Esophagus muscularis mucosa (tissue), 4 donors: Measurements from ENCODE around the gene FANCC. TPM values are rescaled to one million over a fixed set of nuclear protein-coding genes. Genes with fewer than 3 reads are reported as not detected.

ENCODE experiments used
- DNase-seq: peaks from one replicate; pipeline ENCODE4 v3.0.0-alpha.2; 2017; ENCODE audit errors: extremely low spot score
- H3K27ac ChIP-seq, 4 donors: fragments of 200-600 bp; sonication (generic); replicated peaks in 1 of 4; 1 replicate in 3 of 4; 2 replicates in 1 of 4; pipeline ENCODE4 v1.5.1; 2016 to 2019; ENCODE audit warnings: mild to moderate bottlenecking in 1 of 4
- H3K27me3 ChIP-seq, 4 donors: fragments of 200-600 bp; sonication (generic); one replicate each; pipeline versions ENCODE4 v1.5.1 to v1.6.0; 2016 to 2019
- H3K36me3 ChIP-seq, 4 donors: fragments of 200-600 bp; sonication (generic); one replicate each; pipeline ENCODE4 v1.5.1; 2016 to 2019
- H3K4me1 ChIP-seq, 4 donors: fragments of 200-600 bp; sonication (generic); one replicate each; pipeline ENCODE4 v1.5.1; 2016 to 2019
- H3K4me3 ChIP-seq, 4 donors: fragments of 200-600 bp; sonication (generic); 1 replicate in 2 of 4; 2 replicates in 2 of 4; pipeline ENCODE4 v1.5.1; 2016 to 2019; ENCODE audit warnings: mild to moderate bottlenecking in 4 of 4, moderate library complexity in 1 of 4
- H3K9me3 ChIP-seq, 4 donors: fragments of 200-600 bp; sonication (generic); 1 replicate in 3 of 4; 2 replicates in 1 of 4; pipeline ENCODE4 v1.5.1; 2016 to 2019
- EP300 ChIP-seq: sonication (generic); formaldehyde crosslinking; IDR thresholded peaks from one replicate; pipeline ENCODE4 v1.6.1; 2017; ENCODE audit warnings: antibody characterized with exemption
- POLR2A ChIP-seq: fragments of 450-650 bp; IDR thresholded peaks from one replicate; pipeline ENCODE4 v1.6.1; 2017; ENCODE audit warnings: antibody characterized with exemption, moderate library complexity, mild to moderate bottlenecking, low read depth
- POLR2AphosphoS5 ChIP-seq, 2 donors: sonication (generic); formaldehyde crosslinking; IDR thresholded peaks; one replicate each; pipeline ENCODE4 v1.6.1; 2017; ENCODE audit warnings: antibody characterized with exemption in 2 of 2
- WGBS: methylation state at CpG from one replicate; pipeline ENCODE4 v1.1.5; 2018; 5-methylcytosine and 5-hydroxymethylcytosine counted together
- intact Hi-C: fragments of 100-400 bp; cut with DNase I; formaldehyde crosslinking; loops from one replicate; pipeline ENCODE4 v1.15.1; 2023
- total RNA-seq, 4 donors: library from RNA; depleted of rRNA; stranded (reverse); fragments of >200 nt; gene quantifications; one replicate each; pipeline versions ENCODE4 v1.1.0 to v1.2.1, GENCODE V29; 2016
- TF ChIP-seq, protein P1 (sequence below), 3 experiments: fragments of 200-600 bp in 2 of 3; fragments of 450-650 bp in 1 of 3; sonication (generic) in 2 of 3; IDR thresholded peaks; one replicate each; pipeline ENCODE4 v1.5.1; 2017 to 2019; ENCODE audit warnings: antibody characterized with exemption in 3 of 3, mild to moderate bottlenecking in 2 of 3, moderate library complexity in 1 of 3

Gene FANCC
- total RNA-seq, 4 donors from 2014 or later: 5.3 to 9.5 (median 6.8) TPM

DNA sequence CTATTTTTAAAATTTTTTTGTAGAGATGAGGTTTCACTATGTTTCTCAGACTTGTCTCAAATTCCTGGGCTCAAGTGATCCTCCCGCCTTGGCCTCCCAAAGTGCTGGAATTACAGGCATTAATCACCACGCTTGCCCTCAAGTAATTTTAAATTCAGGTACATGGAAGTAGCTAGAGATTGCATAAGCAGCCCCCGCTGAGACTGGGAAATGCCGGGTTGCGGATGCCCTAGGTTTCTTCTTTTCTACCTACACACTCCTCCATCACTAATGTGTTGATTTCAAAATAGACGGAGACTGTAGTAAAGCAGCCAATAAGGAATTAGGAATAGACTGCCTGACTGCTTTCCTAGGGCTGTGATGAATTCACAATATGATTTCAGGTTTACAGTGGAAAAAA is 202.4 kb downstream of the FANCC start:
- H3K9me3 ChIP-seq: no peaks in the 10 kb centered on the region
- H3K4me1 ChIP-seq: peaks cover 8 to 25% (median 17%) of the 10 kb centered on the region in 4 donors
- H3K27me3 ChIP-seq: no peaks in the 10 kb centered on the region
- WGBS: 95% methylated on average over 6 of the region's 6 CpGs
- intact Hi-C loops: no loop called here
- H3K4me3 ChIP-seq: no peak overlapping the region
- peaks cover 11 to 29% (median 25%) of the 10 kb centered on the region in 4 donors for H3K36me3 ChIP-seq
- no peak for TF ChIP-seq POLR2A
- peak overlapping the region in 3 of 4 donors; percentile 2 to 65 (median 42) for H3K27ac ChIP-seq
- DNase-seq: no peak

DNA sequence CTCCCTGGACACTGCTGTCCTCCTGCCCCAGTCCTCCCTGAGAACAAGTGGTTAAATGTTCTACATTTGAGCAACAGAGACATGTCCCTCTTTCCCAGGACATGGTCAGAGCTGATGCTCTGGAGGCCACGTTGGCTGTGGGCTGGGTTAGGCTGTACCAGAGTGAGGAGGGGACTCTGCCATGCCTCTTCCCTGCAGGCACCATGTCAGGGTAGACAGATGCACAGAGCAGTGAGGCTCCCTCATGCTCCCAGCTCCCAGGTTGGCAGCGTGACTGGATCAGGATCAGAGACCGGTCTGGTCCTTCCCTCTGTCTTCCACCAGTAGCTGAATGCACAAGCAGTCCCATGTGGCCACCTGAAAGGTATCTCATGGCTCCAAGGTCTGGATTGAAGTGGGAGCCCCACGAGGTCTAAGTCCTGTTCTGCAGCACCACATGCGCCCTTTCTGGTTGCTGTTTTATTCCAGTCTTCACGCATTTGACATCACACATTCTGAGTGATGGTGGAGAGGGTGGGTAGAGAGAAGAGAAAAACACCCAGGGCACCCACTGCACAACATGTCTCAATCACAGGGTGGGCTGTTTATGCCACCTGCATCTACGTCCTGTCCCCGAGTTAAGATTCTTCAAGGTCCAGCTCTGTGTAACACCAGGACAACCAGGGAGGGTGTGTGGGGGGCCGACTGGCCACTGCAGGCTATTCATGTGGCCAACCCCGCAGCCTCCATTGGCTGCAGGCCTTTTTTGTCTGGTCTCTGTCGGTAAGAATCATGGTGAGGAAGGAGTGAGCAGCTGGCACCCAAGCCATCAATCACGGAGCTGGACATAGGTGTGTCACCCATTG is 204.9 kb downstream of the FANCC start:
- no peaks in the 10 kb centered on the region for H3K27me3 ChIP-seq
- H3K4me1 ChIP-seq: peaks cover 16 to 38% (median 25%) of the 10 kb centered on the region in 4 donors
- WGBS: 96% methylated on average over 9 of the region's 12 CpGs
- intact Hi-C loops: no loop called here
- TF ChIP-seq POLR2AphosphoS5 (IDR thresholded peaks at IDR 0.05): peak in 1 of 2 donors; percentile 9
- no peak for TF ChIP-seq EP300
- H3K9me3 ChIP-seq: no peaks in the 10 kb centered on the region
- no peak for DNase-seq
- H3K27ac ChIP-seq: no peak overlapping the region
- no peak overlapping the region for H3K4me3 ChIP-seq
- H3K36me3 ChIP-seq: peaks cover 11 to 47% (median 38%) of the 10 kb centered on the region in 4 donors

DNA sequence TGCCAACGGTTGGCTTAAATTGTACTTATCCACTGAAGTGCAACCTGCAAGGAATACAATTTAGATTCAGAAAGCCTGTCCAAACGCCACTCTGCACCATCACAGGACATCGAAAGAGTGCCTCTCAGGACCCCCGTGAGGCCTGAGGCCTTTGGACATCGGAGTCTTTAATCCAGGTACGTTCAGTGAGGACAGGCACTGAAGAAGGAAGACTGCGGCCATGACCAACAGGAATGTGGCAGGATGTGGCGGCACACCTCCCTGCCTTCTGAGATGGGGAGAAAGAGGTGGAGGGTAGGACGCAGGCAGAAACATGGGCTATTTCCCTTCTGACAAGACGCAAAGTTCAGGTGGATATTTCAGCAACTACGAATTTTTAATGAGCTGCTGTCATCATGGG is 205.8 kb downstream of the FANCC start:
- H3K4me1 ChIP-seq: peaks cover 20 to 41% (median 31%) of the 10 kb centered on the region in 4 donors
- intact Hi-C loops: no loop called here

DNA sequence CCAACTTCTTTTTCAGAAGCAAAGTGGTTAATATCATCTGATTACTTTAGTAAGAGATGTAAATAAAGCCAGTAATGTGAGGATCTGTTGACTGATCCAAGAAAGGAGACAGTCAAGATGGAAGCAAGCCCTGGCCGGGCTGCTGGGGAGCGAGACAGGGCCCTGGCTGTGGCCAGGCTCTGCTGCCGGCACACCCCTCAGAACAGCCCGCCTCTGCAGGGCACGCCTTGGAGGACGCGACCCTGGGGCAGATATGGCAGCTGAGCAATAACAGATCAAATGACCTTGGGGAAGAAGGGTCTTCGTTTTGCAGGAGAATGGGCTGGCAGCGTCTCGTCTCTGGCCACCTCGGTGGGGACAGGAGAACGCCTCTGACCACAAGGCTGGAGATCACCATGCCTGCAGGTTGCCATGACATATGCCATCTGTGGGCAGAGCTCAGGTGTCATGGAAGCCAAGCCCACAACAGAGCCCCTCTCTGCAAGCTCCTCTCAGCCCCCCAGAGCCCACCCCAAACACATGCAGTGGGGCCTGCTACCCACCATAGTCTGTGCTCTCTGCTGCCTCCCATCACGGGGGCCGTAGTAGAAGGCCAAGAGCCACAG is 206.5 kb downstream of the FANCC start:
- Histone ChIP-seq H3K36me3 (peaks cover 11 to 55% (median 46%) of the 10 kb centered on the region in 4 donors), H3K27me3 (no peaks in the 10 kb centered on the region), H3K4me1 (peaks cover 19 to 41% (median 31%) of the 10 kb centered on the region in 4 donors), H3K4me3 (no peak overlapping the region), H3K9me3 (no peaks in the 10 kb centered on the region), H3K27ac (no peak overlapping the region)
- TF ChIP-seq POLR2A (no peak), POLR2AphosphoS5 (IDR thresholded peaks at IDR 0.05) (no peak), EP300 (no peak)
- TF ChIP-seq, protein P1, sequence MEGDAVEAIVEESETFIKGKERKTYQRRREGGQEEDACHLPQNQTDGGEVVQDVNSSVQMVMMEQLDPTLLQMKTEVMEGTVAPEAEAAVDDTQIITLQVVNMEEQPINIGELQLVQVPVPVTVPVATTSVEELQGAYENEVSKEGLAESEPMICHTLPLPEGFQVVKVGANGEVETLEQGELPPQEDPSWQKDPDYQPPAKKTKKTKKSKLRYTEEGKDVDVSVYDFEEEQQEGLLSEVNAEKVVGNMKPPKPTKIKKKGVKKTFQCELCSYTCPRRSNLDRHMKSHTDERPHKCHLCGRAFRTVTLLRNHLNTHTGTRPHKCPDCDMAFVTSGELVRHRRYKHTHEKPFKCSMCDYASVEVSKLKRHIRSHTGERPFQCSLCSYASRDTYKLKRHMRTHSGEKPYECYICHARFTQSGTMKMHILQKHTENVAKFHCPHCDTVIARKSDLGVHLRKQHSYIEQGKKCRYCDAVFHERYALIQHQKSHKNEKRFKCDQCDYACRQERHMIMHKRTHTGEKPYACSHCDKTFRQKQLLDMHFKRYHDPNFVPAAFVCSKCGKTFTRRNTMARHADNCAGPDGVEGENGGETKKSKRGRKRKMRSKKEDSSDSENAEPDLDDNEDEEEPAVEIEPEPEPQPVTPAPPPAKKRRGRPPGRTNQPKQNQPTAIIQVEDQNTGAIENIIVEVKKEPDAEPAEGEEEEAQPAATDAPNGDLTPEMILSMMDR (IDR thresholded peaks at IDR 0.05): no peak
- intact Hi-C loops: no loop called here
- 93% methylated on average over 11 of the region's 14 CpGs for WGBS
- DNase-seq: no peak

More for the DNA sequence above, 205.8 kb downstream of the FANCC start:
- H3K9me3 ChIP-seq: no peaks in the 10 kb centered on the region
- no peaks in the 10 kb centered on the region for H3K27me3 ChIP-seq
- peaks cover 11 to 53% (median 44%) of the 10 kb centered on the region in 4 donors for H3K36me3 ChIP-seq
- WGBS: 94% methylated on average over 11 of the region's 11 CpGs
- DNase-seq: no peak
- no peak overlapping the region for H3K27ac ChIP-seq
- H3K4me3 ChIP-seq: no peak overlapping the region
- TF ChIP-seq EP300 (no peak), POLR2A (no peak), POLR2AphosphoS5 (IDR thresholded peaks at IDR 0.05) (no peak)
- TF ChIP-seq, protein P1 (IDR thresholded peaks at IDR 0.05): no peak

DNA sequence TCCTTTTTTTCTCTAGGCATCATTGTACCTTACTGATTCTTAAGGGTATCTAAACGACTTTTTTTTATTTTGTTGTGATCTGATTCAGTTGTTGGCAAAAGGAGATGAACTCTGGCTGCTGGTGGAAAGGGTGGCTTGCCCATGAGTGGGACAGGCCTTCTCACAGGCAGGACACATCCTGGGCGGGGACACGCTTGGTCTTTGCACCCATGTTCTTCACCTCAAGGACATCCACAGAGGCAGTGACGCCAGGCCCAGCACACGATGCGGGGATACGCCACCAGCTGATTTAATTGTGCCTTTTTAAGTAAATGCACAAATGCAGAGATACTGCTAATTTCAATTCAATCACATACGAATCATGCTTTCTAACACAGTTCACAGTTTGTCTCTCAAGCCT is 208.1 kb downstream of the FANCC start:
- Histone ChIP-seq H3K4me1 (peaks cover 22 to 51% (median 39%) of the 10 kb centered on the region in 4 donors), H3K27me3 (no peaks in the 10 kb centered on the region), H3K27ac (peak overlapping the region in 3 of 4 donors; percentile 23 to 73 (median 28)), H3K4me3 (no peak overlapping the region), H3K36me3 (peaks cover 11 to 61% (median 48%) of the 10 kb centered on the region in 4 donors), H3K9me3 (no peaks in the 10 kb centered on the region)
- 89% methylated on average over 8 of the region's 8 CpGs for WGBS
- intact Hi-C loops: no loop called here
- TF ChIP-seq POLR2AphosphoS5 (IDR thresholded peaks at IDR 0.05) (no peak), POLR2A (no peak), EP300 (no peak)
- DNase-seq: no peak

DNA sequence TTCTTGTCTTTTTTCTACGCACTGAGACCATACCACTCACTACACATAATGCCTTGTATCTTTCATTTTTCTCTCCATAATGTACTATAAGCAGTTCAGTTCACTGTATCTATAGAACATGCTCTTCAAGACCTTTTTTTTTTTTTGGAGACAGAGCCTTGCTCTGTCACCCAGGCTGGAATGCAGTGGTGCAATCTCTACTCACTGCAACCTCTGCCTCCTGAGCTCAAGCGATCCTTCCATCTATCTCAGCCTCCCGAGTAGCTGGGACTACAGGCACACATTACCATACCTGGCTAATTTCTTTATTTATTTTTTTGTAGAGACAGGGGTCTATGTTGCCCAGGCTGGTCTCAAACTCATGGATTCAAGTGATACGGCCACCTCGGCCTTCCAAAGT is 208.7 kb downstream of the FANCC start:
- Histone ChIP-seq H3K27me3 (no peaks in the 10 kb centered on the region), H3K27ac (peak overlapping the region; percentile 28 to 75 (median 74)), H3K4me3 (no peak overlapping the region), H3K4me1 (peaks cover 29 to 58% (median 46%) of the 10 kb centered on the region in 4 donors), H3K9me3 (no peaks in the 10 kb centered on the region), H3K36me3 (peaks cover 11 to 61% (median 47%) of the 10 kb centered on the region in 4 donors)
- TF ChIP-seq POLR2AphosphoS5 (IDR thresholded peaks at IDR 0.05) (no peak), EP300 (no peak), POLR2A (no peak)
- TF ChIP-seq, protein P1 (IDR thresholded peaks at IDR 0.05): no peak
- intact Hi-C loops: no loop called here
- 92% methylated on average over 5 of the region's 5 CpGs for WGBS
- DNase-seq: no peak
